GM19328 (cell line): Measurements from ENCODE around the gene SLC2A9.
"Not testable (repeated sequence)": the region's sequence is repeated elsewhere in the genome, so short reads cannot be mapped to it uniquely, and the experiment has no call there.

Experiments
- ATAC-seq: cut with Tn5 transposase; IDR thresholded peaks from one replicate; pipeline ENCODE4 v1.9.1; 2021; ENCODE audit warnings: mild to moderate bottlenecking, moderate library complexity; ENCODE audit not compliant: unreplicated experiment

SLC2A9 gene

DNA sequence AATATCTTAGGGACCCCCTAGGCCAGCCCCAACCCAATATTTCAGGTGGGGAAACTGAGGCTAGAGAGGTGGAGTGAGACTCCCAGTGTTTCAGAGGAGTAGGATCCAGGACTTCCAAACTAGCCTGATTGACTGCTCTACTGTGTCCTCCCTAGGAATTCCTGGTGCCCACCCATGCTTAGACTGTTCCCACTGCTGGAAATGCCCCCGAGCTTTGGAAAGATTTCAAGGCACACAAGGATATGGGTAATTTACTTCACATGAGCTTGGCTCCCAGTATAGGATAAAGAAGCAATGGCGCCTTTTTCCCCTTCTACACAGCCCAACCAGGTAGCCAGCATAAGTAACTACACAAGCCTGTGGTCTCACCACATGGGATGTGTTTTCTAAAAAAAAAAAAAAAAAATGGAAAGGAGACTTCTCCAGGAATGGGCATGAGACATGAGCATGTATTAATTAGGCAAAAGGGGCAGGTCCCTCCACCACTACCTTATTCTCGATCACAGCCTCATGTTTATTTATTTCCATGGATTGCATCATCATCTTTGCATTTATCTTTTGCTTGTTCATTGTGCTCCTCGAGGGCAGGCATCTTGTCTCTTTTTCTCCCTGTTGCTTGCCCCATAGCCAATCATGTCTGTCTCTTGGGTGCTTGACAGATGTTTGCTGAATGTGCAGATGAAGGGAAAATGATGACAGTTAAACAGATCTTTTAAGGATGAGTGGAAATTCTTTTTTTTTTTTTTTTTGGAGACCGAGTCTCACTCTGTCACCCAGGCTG lies 173.1 kb downstream of the SLC2A9 start:
- ATAC-seq = no peak

GRCh38 chr4:9845791-9846493 lies 175.4 kb downstream of the SLC2A9 start:
- no peak for ATAC-seq

- ATAC-seq = no peak
Observed at GRCh38 chr4:9841072-9841471, 180.2 kb downstream of the SLC2A9 start.

DNA sequence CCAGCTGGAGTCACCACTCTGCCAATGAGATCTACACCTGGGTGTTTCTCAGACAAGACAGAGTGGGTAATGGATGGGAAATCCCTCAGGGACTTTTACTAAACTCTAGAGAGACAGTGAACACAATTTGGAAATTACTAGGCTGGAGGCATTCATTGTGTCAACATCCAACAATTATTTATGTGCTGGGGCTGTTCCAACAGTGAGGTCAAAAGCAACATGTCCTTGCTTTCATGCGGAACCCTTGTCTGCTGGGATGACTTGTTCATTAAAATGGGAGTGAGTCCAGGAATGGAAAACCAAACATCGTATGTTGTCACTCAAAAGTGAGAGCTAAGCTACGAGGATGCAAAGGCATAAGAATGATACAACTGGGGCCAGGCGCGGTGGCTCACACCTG lies 185.9 kb downstream of the SLC2A9 start:
- ATAC-seq = no peak

DNA sequence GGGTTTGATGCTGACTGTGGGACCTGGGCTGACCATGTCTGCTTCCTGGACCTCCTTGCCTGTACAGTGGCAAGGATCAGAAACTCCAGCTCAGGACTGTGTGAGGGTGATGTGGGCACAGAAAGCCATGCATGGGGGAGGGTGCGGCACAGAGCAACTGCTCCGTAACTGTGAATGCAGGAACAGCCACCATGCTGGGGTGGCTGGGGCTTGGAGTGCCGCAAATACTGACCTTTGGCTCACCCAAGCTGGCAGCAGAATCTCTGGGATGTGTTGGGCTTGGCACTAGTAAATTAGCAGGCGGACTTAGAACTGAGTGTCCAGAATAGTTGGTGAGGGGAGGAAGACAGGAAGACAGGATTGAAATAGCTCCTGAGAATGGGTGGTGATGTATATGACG lies 187.9 kb downstream of the SLC2A9 start:
- no peak for ATAC-seq

DNA sequence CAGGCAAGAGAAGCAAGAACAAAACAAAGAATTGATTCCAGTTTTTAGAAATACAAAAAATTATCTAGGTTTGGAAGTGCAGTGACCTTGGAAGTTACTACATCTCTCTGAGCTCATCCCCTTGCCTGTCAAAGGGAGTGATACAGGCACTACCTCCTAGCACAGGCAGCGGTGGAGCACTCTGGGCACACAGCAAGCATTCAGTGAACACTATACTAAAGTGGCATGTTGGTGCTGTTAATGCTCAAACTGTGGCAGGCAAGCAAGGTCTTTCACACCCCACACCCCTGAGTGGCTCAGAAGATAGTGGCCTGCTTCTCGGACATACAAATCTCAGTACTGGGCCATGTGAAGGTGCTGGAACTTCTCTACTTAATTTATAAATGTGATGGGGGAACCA lies 188.7 kb downstream of the SLC2A9 start:
- no peak for ATAC-seq

- no peak for ATAC-seq
Observed at GRCh38 chr4:9826551-9826950, 194.7 kb downstream of the SLC2A9 start.

- no peak for ATAC-seq
Observed at GRCh38 chr4:9825049-9825448, 196.2 kb downstream of the SLC2A9 start.

DNA sequence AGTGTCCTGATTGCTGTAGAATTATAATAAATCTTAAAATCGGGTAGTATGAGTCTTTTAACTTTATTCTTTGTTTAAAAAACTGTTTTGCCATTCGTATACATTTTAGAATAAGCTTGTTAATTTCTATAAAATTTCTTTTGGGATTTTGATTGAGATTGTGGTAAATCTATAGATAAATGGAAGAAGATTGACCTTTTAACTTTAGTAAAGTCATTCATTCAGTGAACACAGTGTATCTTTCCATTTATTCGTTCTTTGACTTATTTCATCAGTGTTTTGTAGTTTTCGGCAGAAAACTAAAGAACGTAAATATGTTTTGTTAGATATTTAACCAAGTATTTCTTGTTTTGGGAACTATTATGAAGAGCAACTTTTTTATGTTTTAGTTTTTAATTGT lies 201.0 kb downstream of the SLC2A9 start:
- ATAC-seq = no peak

GRCh38 chr4:9816285-9816684 lies 205.0 kb downstream of the SLC2A9 start:
- no peak for ATAC-seq

DNA sequence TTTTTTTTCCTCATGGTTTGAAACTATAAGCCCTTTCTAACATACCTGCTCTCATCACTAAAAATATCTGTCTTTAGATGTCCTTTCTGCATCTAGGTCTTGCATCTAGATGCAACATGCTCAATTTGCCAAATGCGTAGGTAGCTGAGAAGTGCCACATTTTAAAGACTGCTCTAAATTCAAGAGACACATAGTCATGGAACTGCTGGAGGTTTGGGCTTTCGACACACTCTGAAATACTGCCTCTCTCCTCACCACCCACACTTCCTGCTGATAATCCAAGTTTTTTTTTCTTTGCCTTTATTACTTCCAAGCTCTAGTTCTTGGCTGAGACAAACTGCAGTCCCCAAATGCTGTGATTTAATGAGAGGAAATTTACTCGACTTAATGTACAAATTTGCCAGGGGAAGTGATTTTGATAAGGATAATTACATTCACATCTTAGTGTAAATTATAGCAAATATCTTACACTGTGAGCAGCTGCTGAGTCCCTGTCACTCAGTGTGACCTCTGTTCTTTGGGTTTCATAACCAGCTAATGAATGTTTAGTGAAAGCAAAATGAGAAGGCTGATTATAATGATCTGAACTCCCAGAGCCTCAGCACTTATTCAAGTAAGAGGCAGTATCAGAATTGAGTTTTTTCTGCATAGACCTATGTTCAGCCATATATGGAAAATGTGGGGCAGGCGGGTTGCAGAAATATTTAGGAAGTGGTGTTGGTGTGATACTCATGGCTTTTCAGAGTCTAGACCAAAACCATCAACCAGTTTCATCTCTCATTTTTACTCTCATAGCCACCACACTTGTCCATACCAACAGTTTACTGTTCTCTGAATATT lies 208.6 kb downstream of the SLC2A9 start:
- peak; percentile 78 for ATAC-seq

GRCh38 chr4:9811806-9812205 lies 209.5 kb downstream of the SLC2A9 start:
- ATAC-seq = no peak

DNA sequence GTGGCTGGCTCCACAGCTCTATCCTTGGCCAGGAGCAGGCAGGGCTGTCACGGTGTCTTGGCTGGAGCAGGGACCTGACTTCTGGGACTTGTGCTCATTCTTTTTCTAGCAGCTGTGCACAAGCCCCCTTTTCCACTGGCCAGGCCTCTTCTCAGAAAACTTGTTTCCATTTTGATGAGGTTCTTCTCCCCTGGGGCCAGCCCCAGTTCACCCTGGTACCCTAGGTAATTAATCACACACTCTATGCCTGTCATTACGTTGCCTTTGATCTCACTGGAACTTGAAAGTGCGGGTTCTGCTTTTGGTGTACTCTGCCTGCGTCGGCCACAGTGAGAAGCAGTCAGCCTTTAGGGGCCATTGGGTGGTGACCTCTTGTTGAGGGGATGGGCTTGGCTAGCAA lies 213.2 kb downstream of the SLC2A9 start:
- ATAC-seq = no peak

- ATAC-seq = no peak
Observed at GRCh38 chr4:9804918-9805317, 216.4 kb downstream of the SLC2A9 start.

DNA sequence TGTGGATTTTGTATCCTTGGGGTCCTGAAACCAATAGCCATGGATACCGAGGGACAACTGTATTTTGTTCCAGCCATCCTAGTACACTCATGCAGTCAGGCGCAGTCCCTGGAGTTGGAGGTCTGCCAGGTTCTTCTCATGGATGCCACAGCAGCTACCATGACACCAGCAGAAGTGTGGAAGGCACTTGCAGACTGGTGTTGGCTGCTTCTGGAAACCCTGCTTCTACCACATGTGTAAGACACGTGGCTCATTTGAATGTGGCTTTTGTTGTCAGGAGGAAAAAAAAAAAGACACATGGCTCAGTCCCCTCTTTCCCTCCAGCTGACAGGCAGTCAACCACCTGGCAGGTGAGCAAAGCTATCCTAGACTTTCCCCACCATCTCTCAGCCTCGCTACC lies 220.4 kb downstream of the SLC2A9 start:
- ATAC-seq = no peak

- ATAC-seq = not testable (repeated sequence)
Observed at GRCh38 chr4:9796641-9797040, 224.7 kb downstream of the SLC2A9 start.

DNA sequence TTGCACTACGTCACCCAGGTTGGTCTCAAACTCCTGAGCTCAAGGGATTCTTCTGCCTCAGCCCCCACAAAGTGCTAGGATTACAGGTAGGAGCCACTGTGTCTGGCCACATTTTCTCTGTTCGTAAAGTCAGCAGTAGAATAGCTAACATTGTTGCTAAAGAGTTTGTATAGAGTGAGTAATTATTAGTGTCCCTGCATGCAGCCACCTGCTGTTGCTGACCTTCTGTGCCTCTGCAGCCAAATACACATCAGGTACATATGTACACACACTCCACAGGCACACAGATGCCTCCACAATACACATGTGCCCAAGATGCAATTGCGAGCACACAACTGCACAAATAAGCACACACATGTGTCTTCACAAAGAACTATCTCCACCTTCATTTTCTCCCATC lies 228.9 kb downstream of the SLC2A9 start:
- ATAC-seq = no peak

DNA sequence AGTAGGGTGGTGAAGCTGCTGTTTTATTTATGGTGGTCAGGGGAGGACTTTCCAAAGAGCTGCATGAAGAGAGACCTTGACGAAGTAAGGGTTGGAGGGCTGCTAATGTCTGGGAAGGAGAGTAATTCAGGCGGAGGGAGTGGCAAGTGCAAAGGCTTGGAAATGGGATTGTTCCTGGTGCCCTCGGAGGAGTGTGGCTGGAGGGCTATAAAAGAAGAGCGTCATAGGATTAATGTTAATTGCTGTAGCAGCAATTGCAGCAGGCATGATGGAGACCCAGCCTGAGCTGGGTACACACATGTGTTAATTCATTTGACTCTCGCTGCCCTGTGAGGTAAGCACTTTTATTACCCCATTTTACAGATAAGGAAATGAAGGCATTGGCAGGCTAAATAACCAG lies 235.4 kb downstream of the SLC2A9 start:
- ATAC-seq = not testable (repeated sequence)

- ATAC-seq = no peak
Observed at GRCh38 chr4:9782136-9782436, 239.2 kb downstream of the SLC2A9 start.

DNA sequence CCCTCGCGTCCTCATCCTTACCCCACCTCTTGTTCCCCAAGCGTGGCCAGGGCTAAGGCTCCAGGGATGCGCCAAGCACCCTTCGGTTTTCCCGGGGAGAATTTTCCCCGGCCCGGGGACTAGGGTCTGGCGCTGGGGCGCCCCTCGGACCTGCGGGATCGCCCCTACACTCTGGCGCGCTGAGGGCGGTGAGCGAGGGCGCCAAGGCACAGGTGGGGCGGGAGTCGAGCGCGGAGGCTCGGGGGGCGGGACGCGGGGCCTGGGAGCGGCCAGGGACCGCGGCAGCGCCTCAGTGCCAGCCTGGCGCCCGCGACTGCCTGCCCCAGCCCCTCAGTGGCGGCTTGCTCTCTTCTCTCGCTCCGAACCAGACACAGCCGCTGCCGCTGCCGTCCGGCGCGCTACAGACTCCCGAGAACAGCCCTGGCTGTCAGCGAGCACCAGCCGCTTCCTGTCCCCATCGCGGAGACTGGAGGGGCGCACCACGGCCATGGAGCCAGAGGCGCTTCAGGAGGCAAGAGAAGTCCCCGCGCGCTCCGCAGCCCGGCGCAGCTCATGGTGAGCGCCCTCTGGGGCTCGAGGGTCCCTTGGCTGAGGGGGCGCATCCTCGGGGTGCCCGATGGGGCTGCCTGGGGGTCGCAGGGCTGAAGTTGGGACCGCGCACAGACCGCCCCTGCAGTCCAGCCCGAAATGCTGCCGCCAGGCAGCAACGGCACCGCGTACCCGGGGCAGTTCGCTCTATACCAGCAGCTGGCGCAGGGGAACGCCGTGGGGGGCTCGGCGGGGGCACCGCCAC lies 239.8 kb downstream of the SLC2A9 start, which contains the start of gene DRD5:
TSS of gene DRD5 (plus strand) at position 292 of the 793 bp plus-strand sequence. CDS start at position 688, 396 bp downstream.
- no peak for ATAC-seq
